NCI-H345 treated with DMSO at 0.1 percent for 48 hours (cell line): ENCODE results near the gene MCF2L.
"Not testable (repeated sequence)": the region's sequence is repeated elsewhere in the genome, so short reads cannot be mapped to it uniquely, and the experiment has no call there.

Experiments used
- DNase-seq: peaks from one replicate; lab custom pipeline; 2025; ENCODE audit not compliant: unreplicated experiment; lab: John Stamatoyannopoulos, UW

The MCF2L gene

DNA sequence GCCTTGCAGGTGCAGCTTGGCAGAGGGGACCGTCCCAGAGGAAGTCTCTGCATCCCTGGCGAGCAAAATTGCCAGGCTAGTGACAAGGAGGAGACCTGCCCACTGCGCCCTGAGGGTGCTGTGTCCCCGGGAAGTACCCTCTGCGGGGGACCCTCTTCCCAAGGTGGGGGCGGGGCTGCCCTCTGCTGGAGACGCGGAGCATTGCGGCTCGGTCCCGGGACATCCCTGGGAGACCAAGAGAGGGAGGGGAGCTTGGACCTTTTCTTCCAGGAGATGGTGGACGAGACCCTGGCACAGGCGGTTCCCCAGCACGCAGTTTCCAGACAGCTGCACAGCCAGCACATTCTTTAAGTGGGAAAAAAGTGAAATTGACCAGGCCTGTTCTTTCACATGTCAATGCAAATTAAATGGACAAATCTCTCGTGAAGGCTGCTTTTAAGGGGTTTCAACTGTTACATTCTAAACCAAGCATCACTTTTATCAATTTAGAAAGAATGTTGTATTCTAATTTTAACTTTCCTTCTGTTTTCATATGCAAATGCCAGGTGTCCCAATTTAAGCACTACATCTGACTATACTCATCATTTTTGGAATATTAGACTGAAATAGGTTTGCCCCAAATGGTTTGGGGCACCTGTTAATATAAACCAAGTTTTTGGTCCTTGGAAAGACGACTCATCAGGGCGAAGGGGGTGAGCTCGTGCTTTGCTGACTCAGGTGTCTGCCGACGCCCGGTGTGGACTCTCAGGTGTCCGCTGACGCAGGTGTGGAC, 60.7 kb downstream of the MCF2L start:
- DNase-seq = no peak

DNA sequence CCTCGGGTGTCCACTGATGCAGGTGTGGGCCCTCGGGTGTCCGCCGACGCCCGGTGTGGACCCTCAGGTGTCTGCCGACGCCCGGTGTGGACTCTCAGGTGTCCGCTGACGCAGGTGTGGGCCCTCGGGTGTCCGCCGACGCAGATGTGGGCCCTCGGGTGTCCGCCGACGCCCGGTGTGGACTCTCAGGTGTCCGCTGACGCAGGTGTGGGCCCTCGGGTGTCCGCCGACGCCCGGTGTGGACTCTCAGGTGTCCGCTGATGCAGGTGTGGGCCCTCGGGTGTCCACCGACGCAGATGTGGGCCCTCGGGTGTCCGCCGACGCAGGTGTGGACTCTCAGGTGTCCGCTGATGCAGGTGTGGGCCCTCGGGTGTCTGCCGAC, 61.2 kb downstream of the MCF2L start:
- not testable (repeated sequence) for DNase-seq

DNA sequence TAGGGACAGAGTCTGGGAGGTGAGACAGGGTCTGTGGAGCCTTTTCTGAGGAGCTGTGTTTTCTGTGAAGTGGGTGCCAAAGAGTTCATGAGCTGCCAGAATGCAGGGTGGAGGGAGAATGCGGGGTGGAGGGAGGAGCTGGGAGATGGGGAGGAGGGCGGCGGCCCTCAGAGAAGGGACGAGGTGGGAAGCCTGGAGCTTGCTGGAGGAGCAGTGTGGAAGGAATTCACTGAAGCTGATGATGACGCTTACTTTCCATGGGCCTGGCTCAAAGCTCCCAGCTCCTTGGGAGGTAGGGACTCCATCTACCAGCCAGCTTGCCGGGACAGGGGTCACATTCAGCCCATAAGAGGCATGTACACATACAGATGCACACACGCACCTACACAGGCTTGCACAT, 62.5 kb downstream of the MCF2L start:
- DNase-seq = no peak

DNA sequence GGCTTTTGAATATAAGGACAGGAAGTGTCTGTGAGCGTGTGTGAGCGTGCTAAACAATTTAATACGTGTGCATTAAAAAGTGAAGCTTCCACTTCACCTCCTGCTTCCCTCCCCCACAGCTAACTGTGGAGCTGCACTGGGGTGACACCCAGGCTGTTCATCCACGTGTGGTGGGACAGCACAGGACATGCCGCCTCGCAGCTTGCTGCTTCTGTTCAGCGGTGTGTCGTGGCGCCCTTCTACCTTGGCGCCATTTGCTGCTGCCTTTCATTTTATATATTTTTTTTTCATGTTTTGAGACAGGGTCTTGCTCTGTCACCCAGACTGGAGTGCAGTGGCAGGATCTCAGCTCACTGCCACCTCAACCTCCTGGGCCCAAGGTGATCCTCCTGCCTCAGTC, 63.3 kb downstream of the MCF2L start:
- no peak for DNase-seq

DNA sequence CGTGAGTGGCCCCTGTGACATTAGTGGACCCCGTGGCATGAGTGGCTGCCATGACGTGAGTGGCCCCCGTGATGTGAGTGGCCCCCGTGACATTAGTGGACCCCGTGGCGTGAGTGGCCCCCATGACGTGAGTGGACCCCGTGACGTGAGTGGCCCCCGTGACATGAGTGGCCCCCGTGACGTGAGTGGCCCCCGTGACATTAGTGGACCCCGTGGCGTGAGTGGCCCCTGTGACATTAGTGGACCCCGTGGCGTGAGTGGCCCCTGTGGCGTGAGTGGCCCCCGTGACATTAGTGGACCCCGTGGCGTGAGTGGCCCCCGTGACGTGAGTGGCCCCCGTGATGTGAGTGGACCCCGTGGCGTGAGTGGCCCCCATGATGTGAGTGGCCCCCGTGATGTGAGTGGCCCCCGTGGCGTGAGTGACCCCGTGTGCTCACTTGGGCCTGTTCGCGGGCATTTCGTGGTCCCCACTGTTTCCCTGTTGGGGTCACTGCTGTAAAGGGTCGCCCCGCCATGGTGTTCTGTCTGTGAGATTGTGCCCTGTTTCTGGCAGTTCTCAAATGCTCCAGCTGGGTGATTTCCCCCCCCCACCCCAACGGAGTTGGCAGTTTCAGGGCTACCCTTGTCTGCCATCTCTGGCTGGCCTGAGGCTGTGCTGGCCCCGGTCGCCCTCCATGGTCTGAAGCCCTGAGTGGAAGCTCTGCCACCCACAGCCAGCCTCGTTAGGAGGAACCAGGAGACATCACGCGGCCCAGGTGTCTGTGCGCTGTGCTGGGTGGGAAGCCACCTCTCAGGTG, 64.2 kb downstream of the MCF2L start:
- no peak for DNase-seq

DNA sequence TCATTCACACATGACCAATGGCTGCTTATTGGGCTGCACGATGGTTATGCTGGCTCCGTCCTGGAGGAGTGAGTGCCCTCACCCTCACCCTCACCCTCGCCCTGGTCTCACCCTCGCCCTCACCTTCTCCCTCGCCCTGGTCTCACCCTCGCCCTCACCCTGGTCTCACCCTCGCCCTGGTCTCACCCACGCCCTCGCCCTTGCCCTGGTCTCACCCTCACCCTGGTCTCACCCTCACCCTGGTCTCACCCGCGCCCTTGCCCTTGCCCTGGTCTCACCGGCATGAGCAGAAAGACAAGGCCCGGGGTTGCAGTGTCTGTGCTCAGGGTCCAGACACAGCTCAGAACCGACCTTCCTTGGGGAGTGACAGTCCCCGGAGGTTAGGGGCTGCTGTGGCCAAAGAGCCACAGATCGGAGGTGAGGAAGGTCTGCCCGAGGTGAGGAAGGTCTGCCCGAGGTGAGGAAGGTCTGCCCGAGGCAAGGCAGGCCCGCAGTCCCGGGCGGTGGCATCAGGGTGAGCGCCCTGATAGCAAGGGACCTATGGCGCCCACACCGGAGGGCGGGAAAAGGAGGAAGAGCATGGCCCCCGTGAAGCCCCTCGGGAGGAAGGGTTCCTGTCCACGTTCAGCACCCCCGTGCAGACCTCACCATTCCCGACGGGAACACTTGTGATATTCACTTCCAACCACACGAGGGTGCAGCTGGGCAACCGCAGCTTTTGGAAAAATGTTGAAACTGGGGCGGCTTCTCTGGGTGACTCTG, 65.6 kb downstream of the MCF2L start:
- DNase-seq = no peak

DNA sequence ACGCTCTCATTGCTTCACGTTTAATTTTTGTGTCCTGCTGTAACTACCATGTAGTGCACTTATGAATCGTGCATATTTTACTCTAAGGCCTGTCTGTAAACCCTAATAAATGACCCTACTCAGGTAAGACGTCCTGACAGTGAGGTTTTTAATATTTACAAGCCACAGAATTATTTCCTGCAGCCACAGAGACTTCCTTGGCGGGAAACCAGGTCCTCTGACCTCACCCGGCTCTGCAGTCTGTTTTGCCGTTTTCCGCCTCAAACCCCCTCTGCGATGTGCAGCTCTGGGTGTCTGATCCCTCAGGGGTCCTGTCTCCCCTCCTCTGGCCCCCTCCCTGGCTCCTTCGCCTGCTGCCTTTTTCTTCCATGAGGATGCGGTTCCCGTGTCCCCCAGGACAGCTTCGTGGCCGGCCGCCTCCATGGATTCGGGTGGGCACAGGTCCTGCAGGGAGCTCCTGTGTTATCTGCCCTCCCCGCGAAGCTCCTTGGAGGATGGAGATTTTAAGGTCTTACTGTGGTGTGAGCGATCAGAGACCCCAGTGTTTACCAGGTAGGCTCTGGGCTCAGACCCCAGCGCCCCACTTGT, 66.3 kb downstream of the MCF2L start:
- DNase-seq = no peak

DNA sequence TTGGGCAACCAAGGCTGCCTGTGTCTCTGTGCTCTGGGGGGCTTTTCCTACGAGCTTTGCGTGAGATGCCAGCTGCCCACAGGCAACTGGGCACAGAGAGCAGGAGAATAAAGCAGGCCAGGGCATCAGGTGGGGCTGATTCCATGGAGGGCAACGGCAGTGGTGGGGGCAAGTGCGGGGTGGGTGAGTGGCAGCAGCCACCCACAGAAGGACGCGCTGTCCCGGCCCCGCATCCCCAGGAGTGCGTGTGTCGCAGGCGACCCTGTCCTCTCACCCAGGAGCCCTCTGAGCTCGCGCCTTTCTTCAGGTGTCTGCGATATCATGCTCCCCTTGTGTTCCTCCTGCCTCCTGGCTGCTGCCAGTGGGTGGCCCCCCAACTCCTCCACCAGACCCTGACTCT, 67.4 kb downstream of the MCF2L start:
- no peak for DNase-seq

DNA sequence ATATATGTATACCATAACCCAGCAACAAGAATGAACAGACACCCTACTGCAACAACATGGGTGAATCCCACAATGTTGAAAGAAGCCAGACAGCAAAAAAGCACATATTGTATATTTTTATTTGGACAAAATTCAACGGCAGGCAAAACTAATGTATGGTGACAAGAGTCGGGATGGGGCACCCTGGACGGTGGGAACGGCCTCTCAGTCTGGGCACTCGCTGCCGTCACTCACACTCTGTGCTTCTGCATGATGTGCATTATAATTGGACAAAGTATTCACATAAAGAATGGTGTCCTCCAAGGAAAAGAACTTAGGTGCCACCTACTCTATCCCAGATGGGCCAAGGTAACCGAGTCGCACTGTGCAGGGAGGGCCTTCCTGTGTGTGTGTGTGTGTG, 71.0 kb downstream of the MCF2L start:
- no peak for DNase-seq

DNA sequence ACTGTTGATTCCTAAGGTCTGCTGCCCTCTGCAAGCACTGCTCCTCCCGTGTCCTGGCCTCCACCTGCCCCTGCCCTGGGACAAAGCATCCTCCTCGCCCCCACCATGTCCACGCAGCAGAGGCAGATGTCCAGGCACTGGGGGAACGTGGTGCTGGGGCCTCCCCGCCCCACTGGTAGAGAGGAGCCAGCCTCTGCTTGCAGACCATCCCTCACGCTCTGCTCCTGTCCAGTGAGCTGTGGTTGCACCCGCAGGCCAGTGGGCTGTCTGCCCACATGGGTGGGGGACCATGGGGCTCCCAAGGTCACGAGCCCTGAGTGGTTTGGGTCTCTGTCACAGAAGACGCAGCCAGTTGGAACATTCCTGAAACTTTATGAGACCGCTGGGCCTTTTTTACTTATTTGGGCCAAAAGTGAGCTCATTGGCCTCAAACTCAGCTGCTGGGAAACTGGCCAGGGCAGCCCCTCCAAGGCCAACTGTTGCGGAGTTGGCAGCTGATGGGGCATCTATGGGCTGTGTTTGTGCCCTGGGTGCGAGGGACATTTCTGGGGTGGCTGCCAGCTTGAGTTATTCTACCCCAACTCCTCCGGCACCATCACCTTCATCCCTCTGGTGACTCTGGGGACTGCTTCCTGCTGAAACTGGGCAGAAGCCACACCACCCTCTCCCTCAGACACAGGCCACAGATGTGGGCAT, 71.7 kb downstream of the MCF2L start:
- no peak for DNase-seq

DNA sequence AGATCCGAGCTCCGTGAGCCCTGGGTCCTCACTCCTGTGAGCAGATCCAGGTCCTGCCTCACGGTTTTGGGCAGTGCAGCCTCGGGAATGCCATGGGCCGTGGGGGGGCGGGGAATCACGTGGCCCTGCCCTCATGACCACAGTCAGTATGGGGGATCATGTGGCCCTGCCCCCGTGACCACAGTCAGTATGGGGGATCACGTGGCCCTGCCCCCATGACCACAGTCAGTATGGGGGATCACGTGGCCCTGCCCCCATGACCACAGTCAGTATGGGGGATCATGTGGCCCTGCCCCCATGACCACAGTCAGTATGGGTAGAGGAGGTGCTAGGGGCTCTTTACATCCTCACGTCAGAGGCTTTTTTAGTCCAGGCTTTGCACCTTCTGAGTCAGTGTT, 72.3 kb downstream of the MCF2L start:
- no peak for DNase-seq

DNA sequence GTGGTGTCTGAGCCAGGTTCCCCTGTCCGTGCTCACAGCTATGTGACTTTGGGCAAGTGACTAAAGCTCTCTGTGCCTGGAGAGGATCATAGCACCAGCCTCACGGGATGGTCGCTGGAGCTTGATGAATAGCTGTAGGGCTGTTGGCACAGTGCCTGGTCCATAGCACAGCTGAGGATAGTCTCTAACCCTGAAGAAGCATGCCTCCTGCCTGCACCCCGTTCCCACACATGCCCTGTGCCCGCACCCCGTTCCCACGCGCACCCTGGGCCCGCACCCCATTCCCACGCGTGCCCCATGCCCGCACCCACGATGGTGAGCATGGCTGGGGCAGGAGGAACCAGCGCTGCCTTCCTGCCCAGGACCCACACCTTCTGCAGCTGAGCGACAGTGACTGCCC, 72.9 kb downstream of the MCF2L start:
- DNase-seq = no peak

DNA sequence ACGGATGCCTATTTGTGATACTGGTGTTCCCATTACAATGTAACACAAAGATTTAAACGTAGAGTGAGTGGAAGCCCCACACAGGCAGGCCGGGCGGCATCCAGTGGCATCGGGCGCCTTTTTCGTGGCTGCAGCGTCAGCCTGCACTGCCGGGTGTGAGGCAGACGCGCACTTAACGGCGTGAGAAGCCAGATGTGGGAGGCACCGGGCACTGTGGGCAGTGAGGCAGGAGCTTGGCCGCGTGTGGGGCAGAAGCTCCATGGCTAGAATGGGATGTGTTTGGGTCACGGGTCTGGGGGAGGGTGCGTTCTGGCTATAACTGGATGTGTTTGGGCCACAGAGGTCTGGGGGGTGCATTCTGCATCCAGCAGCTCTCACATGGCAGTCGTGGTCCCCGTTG, 73.4 kb downstream of the MCF2L start:
- DNase-seq = no peak

DNA sequence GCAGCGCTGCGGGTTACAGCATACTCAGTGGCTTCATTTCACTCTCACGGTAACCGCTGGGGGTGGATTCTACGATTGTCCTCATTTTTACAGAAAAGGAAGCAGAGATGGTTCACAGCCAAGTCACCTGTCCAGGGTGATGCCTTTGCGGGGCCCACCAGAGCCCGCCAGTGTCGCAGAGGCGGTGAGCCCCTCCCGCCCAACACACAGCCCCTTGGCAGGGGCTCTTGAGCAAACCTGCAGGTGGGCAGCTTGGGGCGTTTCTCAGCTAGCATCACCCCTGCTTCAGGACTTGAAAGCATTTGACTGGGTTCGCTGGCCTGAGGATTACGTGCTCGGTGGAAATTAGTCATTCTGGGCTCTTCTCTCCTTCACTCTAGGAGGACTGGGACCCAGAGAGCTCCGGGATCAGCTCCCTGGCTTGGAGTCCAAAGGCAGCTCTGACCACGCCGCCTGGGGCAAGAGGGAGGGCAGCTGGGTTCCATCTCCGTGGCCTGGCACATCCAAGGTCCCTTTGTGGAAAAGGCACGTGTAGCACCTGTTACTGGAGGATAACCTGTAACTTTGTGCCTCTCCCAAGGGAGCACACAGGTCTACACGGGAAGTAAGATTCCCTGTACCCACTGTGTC, 74.1 kb downstream of the MCF2L start:
- DNase-seq = no peak

DNA sequence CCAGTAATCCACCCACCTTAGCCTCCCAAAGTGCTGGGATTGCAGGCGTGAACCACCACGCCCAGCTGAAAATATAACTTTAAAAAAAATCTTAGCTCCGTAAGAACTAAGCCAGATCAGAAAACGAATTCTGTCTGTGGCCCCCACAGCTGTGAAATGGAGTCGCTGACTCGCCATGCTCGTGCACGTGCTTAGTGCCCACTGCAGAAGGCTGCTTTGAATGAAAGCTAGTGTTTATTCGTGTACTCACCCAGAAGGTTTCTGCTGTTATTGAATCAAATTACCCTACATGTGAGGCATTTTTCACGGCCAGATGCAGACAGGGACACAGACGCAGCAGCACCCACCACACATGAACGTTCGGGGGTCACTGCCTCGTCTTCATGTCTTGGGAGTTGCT, 74.9 kb downstream of the MCF2L start:
- DNase-seq = no peak

DNA sequence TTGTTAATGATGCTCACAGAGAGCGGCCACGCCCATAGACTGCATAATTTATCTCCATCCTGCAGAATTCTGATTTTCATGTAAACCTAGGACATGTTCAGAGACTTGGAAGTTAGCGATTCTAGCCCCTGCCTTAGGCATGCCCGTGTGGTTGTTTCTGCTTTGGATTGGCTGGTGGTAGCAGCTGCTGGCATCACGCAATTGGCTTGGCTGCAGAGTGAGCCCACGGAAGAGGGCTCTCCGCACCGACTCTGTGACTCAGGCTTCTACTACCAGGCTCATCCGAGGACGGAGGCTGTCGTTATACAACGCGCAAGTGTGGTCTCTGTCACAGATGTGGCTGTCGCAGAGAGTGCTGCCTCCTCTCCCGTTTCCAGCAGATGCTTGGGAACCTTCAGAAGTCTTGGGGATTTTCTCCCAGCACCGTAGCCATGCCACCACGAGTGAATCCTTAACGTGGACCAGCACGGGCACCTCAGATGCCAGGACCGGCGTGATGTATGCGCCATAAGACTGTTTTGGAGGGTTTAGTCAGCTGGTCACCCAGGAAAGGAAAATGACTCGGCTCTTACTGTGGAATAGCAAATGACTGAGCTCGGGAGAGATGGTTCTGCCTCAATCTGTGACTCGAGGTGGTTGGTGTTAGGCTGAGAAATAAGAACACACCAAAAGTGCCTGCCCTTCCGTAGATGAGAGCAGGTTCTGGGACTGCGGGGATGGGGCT, 75.5 kb downstream of the MCF2L start:
- no peak for DNase-seq

DNA sequence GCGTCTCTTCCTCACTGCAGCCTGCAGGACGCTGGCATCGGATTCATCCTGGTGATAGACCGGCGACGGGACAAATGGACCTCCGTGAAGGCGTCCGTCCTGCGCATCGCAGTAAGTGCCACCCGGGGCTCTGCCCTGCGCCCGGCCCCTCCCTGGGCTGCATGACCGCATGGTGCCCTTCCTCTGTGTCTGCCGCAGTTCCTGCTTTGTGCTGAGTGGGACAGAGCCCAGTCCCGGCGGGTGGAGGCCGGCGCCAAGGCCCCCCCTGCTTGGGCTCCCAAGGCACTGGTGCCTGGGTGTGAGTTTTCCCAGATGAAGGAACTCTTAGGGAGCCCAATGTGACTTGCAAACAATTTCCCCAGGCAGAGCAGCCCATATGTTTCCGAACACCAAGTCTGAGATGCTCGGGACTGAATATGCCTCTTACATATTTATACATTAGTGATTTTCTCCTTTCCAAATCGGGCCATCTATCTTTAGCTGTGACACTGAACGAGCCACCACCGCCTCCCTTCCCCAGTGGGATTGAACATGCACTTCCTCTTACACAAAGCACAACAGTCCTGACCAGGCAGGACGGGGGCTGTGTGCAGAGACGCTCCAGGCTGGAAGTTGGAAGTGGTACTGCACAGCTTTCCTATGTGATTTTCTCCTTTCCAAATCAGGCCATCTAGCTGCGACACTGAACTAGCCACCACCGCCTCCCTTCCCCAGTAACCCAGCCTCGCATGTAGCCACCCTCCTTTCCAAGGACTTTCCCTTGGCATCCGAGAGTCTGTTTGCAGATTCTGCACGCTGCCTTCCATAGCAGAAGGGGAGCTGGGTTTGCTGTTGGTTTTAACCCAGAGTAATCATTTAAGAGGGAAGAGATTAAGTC, 76.5 kb downstream of the MCF2L start:
- no peak for DNase-seq

DNA sequence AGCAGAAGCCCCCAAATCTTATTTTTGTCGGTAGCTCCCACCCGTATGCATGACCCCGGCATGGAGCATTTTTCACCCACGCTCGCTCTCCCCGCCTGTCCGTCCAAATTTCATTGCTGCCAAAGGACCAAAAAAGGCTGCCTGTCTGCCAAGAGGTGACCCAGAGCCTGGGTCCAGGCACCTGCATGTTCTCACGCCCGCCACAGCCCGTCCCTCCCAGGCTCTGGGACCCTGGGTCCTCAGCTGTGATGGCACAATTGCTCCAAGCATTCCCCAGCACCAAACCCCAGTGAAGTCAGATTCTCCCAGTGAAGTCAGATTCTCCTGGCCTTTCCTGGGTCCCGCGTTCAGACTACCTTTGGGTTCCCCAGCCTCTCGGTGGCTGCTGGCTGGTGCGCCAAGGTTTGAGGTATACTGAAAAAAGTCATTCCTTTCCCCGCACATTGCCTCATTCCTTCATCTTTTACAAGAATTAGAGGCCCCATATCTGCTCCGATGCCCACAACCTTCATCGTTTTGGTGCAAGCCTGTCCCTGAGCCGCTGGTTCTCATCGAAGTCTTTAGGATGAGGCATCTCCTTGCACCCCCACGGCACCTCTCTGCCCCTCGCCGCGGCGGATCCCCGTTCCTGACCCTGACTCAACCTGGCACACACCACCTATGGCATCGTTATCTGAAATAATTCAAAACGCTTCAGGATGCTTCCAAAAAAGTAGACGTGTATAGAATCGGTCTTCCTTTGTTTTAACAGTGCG, 77.3 kb downstream of the MCF2L start:
- DNase-seq = no peak
